Activated CD4-positive, alpha-beta T cell treated with anti-CD3 and anti-CD28 coated beads, Interleukin-2, Interleukin-6, amounts not matched to agents 100 ng/mL and 50 ng/mL, durations not matched to agents 16 hours and 8 hours (primary cell): ENCODE measurements around the gene N4BP2.
"Not testable (repeated sequence)": the region's sequence is repeated elsewhere in the genome, so short reads cannot be mapped to it uniquely, and the experiment has no call there.

Source experiments
- DNase-seq: peaks from one replicate; pipeline ENCODE4 v3.0.0-alpha.2; 2020

N4BP2 gene

GRCh38 chr4:40093400-40093799 lies 36.8 kb downstream of the N4BP2 start:
- not testable (repeated sequence) for DNase-seq

- DNase-seq, result no peak
Observed at GRCh38 chr4:40099010-40099409, 42.4 kb downstream of the N4BP2 start.

GRCh38 chr4:40107150-40107549 lies 50.5 kb downstream of the N4BP2 start:
- DNase-seq, result not testable (repeated sequence)

- no peak for DNase-seq
Observed at GRCh38 chr4:40112027-40112792, 55.6 kb downstream of the N4BP2 start.

GRCh38 chr4:40114206-40114605 lies 57.6 kb downstream of the N4BP2 start:
- DNase-seq, result no peak

GRCh38 chr4:40118861-40119260 lies 62.2 kb downstream of the N4BP2 start:
- DNase-seq, result no peak

GRCh38 chr4:40119344-40119743 lies 62.7 kb downstream of the N4BP2 start:
- no peak for DNase-seq

- DNase-seq, result peak; percentile 64
Observed at GRCh38 chr4:40121515-40121914, 64.9 kb downstream of the N4BP2 start.

GRCh38 chr4:40122941-40123340 lies 66.3 kb downstream of the N4BP2 start:
- DNase-seq, result no peak

GRCh38 chr4:40124690-40125089 lies 68.0 kb downstream of the N4BP2 start:
- DNase-seq, result no peak

GRCh38 chr4:40130401-40131036 lies 73.9 kb downstream of the N4BP2 start:
- no peak for DNase-seq

- no peak for DNase-seq
Observed at GRCh38 chr4:40132816-40133215, 76.2 kb downstream of the N4BP2 start.

- DNase-seq, result no peak
Observed at GRCh38 chr4:40134206-40134917, 77.7 kb downstream of the N4BP2 start.

GRCh38 chr4:40136202-40136601 lies 79.6 kb downstream of the N4BP2 start:
- DNase-seq, result not testable (repeated sequence)

- no peak for DNase-seq
Observed at GRCh38 chr4:40140196-40140595, 83.5 kb downstream of the N4BP2 start.

GRCh38 chr4:40140597-40140996 lies 83.9 kb downstream of the N4BP2 start:
- not testable (repeated sequence) for DNase-seq

GRCh38 chr4:40143926-40144508 lies 87.4 kb downstream of the N4BP2 start:
- peak; percentile 59 for DNase-seq

GRCh38 chr4:40144716-40145115 lies 88.1 kb downstream of the N4BP2 start:
- no peak for DNase-seq

GRCh38 chr4:40147490-40147889 lies 90.8 kb downstream of the N4BP2 start:
- not testable (repeated sequence) for DNase-seq

GRCh38 chr4:40149960-40150385 lies 93.3 kb downstream of the N4BP2 start:
- DNase-seq, result peak; percentile 88

- no peak for DNase-seq
Observed at GRCh38 chr4:40150932-40151331, 94.3 kb downstream of the N4BP2 start.

- DNase-seq, result no peak
Observed at GRCh38 chr4:40152637-40153036, 96.0 kb downstream of the N4BP2 start.

GRCh38 chr4:40157436-40157835 lies 100.8 kb downstream of the N4BP2 start:
- no peak for DNase-seq
